Measurements from ENCODE around the gene ANKS1B. TPM values are rescaled to one million over a fixed set of nuclear protein-coding genes. Genes with fewer than 3 reads are reported as not detected.

The ANKS1B gene
- total RNA-seq, 6 experiments from 2014 or later = 0.31 to 0.66 (median 0.37) TPM

DNA sequence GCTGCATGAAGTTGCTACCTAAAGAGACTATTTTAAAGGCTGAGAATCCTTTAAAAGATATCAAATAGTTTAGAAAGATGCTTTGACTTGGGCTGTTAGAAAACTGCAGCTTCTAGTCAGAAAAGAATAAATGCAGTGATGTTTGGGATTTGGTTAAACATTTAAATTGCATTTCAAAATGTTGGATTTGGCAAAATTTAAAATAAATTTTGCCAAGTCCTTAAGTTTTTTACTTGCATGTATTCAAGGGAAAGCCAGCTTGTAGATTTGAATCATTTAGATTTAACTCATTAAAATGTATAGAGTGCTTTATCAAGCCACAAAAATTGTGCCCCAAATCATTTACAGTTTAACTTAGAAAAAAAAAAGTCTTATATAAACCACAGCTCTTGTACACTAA lies 109.7 kb downstream of the ANKS1B start:
- no peak overlapping the region for H3K4me3 Mint-ChIP-seq
- no peak for DNase-seq
- H3K36me3 Mint-ChIP-seq (ENCODE audit: low read depth) = no peaks in the 10 kb centered on the region
- no peaks in the 10 kb centered on the region for H3K27me3 Mint-ChIP-seq (ENCODE audit: insufficient read depth)
- no peaks in the 10 kb centered on the region for H3K4me1 Mint-ChIP-seq (ENCODE audit: low read depth)
- TF ChIP-seq, protein P1, sequence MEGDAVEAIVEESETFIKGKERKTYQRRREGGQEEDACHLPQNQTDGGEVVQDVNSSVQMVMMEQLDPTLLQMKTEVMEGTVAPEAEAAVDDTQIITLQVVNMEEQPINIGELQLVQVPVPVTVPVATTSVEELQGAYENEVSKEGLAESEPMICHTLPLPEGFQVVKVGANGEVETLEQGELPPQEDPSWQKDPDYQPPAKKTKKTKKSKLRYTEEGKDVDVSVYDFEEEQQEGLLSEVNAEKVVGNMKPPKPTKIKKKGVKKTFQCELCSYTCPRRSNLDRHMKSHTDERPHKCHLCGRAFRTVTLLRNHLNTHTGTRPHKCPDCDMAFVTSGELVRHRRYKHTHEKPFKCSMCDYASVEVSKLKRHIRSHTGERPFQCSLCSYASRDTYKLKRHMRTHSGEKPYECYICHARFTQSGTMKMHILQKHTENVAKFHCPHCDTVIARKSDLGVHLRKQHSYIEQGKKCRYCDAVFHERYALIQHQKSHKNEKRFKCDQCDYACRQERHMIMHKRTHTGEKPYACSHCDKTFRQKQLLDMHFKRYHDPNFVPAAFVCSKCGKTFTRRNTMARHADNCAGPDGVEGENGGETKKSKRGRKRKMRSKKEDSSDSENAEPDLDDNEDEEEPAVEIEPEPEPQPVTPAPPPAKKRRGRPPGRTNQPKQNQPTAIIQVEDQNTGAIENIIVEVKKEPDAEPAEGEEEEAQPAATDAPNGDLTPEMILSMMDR (IDR thresholded peaks at IDR 0.05) = no peak
- no peak overlapping the region for H3K27ac Mint-ChIP-seq
- peaks cover 2% of the 10 kb centered on the region for H3K9me3 Mint-ChIP-seq

DNA sequence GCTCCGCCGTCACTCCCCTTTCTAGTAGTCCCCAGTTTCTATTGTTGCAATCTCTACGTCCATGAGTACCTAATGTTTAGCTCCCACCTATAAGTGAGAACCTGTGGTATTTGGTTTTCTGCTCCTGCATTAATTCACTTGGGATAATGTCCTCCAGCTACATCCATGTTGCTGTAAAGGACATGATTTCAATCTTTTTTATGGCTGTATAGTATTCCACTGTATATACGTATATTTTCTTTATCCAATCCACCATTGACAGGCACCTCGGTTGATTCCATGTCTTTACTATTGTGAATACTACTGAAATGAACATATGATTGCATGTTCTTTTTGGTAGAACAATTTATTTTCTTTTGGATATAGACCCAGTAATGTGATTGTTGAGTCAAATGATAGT lies 114.7 kb downstream of the ANKS1B start:
- Mint-ChIP-seq H3K9me3 (peaks cover 4% of the 10 kb centered on the region), H3K27me3 (ENCODE audit: insufficient read depth) (no peaks in the 10 kb centered on the region), H3K27ac (no peak overlapping the region), H3K4me3 (no peak overlapping the region), H3K4me1 (ENCODE audit: low read depth) (no peaks in the 10 kb centered on the region), H3K36me3 (ENCODE audit: low read depth) (no peaks in the 10 kb centered on the region)
- TF ChIP-seq, protein P1 (IDR thresholded peaks at IDR 0.05) = no peak
- DNase-seq = no peak

DNA sequence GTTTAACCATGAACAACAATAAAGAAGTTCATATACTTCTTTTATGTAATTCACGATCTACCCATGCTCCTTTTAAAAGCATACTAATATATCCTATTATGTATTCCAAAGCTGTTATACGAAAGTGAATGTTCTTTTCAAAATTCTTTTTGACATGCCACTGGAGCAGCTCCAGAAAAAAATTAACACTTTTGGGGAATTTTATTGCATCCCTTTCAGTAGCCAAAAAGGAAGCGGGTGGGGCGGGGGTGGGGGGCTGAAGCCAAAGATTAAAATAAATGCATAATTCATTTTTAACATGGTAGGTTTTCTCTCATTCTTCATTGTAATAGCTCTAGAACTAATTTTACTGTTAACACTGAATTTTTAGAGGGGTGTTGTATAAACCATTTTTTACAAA lies 123.0 kb downstream of the ANKS1B start:
- Mint-ChIP-seq H3K4me3 (no peak overlapping the region), H3K27ac (no peak overlapping the region), H3K4me1 (ENCODE audit: low read depth) (no peaks in the 10 kb centered on the region), H3K27me3 (ENCODE audit: insufficient read depth) (0 out of 2 replicates have a peak, but pooled peaks cover 1% of the 10 kb centered on the region), H3K9me3 (no peaks in the 10 kb centered on the region; the same call in 1 of the 2 replicates), H3K36me3 (ENCODE audit: low read depth) (no peaks in the 10 kb centered on the region)
- DNase-seq = no peak
- TF ChIP-seq, protein P1 (IDR thresholded peaks at IDR 0.05) = no peak

DNA sequence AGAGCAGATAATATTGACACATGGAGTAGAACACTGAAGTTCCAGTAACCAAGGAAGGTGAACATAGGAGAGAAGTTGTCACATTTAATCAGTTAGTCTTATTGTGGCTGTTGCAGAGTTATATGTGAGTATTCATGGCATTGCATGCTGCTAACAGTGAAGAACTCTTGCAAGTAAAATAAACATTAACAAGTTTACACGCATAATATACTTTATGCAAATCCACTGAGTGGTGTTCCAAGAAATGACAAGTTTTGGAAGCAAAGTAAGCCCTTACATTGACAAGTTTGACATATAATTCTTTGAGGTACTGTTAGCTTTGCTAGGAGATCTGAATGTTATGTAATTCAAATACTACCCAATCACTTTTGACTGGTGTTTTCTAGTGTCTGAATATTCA lies 125.6 kb downstream of the ANKS1B start:
- H3K9me3 Mint-ChIP-seq = peaks cover 14% of the 10 kb centered on the region
- H3K27ac Mint-ChIP-seq = no peak overlapping the region
- no peaks in the 10 kb centered on the region for H3K4me1 Mint-ChIP-seq (ENCODE audit: low read depth)
- no peak for DNase-seq
- H3K36me3 Mint-ChIP-seq (ENCODE audit: low read depth) = no peaks in the 10 kb centered on the region
- H3K4me3 Mint-ChIP-seq = no peak overlapping the region
- TF ChIP-seq, protein P1 (IDR thresholded peaks at IDR 0.05) = no peak
- H3K27me3 Mint-ChIP-seq (ENCODE audit: insufficient read depth) = peaks cover 1% of the 10 kb centered on the region; the same call in 1 of the 2 replicates

DNA sequence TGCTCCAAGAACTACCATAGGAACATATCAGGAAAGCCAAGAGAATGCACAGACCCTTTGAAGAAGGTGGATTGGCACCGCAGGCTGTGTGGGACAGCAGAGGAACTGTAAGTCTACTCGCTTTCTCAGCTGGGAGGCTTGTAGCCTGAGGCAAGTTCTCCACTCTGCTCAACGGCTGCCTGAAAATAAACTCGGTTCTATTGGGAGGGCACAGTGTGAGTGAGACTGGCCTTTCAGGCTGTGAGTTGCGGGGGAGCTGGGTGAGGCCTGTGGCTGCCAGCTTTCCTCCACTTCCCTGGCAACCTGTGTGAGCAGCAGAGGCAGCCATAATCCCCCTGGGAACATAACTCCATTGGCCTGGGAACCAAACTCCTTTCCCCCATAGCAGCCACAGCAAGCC lies 132.1 kb downstream of the ANKS1B start:
- Mint-ChIP-seq H3K27ac (no peak overlapping the region), H3K4me1 (ENCODE audit: low read depth) (no peaks in the 10 kb centered on the region), H3K27me3 (ENCODE audit: insufficient read depth) (no peaks in the 10 kb centered on the region; the same call in 1 of the 2 replicates), H3K9me3 (peaks cover 23% of the 10 kb centered on the region), H3K4me3 (no peak overlapping the region), H3K36me3 (ENCODE audit: low read depth) (no peaks in the 10 kb centered on the region)
- TF ChIP-seq, protein P1 (IDR thresholded peaks at IDR 0.05) = no peak
- no peak for DNase-seq

DNA sequence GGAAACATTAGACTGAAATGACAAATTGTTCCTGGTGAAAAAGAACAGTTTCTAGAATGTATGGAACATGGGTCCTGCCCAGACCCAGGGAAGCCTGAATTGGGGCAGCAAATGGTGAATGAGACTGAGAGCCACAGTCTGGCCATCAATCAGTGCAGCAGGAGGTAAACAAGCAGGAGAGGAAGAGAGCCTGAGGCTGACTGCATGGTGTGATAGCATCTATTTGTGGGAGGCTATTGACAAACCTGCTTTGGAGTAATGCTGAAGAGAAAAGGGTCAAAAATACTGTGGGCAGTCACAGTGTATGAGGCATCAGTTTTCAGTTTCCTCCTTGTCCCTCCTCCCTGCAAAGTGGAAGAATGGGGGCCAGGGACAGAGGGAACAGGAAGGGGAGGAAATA lies 136.8 kb downstream of the ANKS1B start:
- H3K9me3 Mint-ChIP-seq = no peaks in the 10 kb centered on the region
- H3K36me3 Mint-ChIP-seq (ENCODE audit: low read depth) = no peaks in the 10 kb centered on the region
- H3K4me3 Mint-ChIP-seq = no peak overlapping the region
- H3K4me1 Mint-ChIP-seq (ENCODE audit: low read depth) = no peaks in the 10 kb centered on the region
- H3K27me3 Mint-ChIP-seq (ENCODE audit: insufficient read depth) = no peaks in the 10 kb centered on the region; the same call in 1 of the 2 replicates
- no peak for DNase-seq
- TF ChIP-seq, protein P1 (IDR thresholded peaks at IDR 0.05) = no peak
- H3K27ac Mint-ChIP-seq = no peak overlapping the region
